ENCODE measurements around the gene DENND2A.

DENND2A gene

GRCh38 chr7:140680886-140681285, 40.3 kb upstream of the DENND2A start:
- no peak overlapping the region for H3K27ac ChIP-seq (ENCODE audit: low read depth, low read length)
- no peaks in the 10 kb centered on the region for H3K9me3 ChIP-seq (ENCODE audit: control insufficient read depth, insufficient read depth, low read length)

GRCh38 chr7:140679186-140679585, 38.6 kb upstream of the DENND2A start:
- Histone ChIP-seq H3K36me3 (ENCODE audit: control insufficient read depth, low read length) (peaks cover 79% of the 10 kb centered on the region), H3K4me3 (ENCODE audit: low read length) (no peak overlapping the region), H3K27ac (ENCODE audit: low read depth, low read length) (no peak overlapping the region), H3F3A (ENCODE audit: control insufficient read depth, insufficient read depth) (peaks cover 23% of the 10 kb centered on the region), H3K27me3 (ENCODE audit: control insufficient read depth, low read length) (no peaks in the 10 kb centered on the region), H4K20me1 (ENCODE audit: control insufficient read depth, insufficient read depth, low read depth, low read length) (no peaks in the 10 kb centered on the region), H3K79me2 (ENCODE audit: control insufficient read depth, low read length) (peaks cover 59% of the 10 kb centered on the region), H3K9me2 (replicated peaks; ENCODE audit: control insufficient read depth, low read length) (no peaks in the 10 kb centered on the region), H3K4me1 (ENCODE audit: control insufficient read depth, low read length) (peaks cover 42% of the 10 kb centered on the region), H3K4me2 (ENCODE audit: low read length) (no peak overlapping the region), H3K9me3 (ENCODE audit: control insufficient read depth, insufficient read depth, low read length) (no peaks in the 10 kb centered on the region)
- TF ChIP-seq, protein P1, sequence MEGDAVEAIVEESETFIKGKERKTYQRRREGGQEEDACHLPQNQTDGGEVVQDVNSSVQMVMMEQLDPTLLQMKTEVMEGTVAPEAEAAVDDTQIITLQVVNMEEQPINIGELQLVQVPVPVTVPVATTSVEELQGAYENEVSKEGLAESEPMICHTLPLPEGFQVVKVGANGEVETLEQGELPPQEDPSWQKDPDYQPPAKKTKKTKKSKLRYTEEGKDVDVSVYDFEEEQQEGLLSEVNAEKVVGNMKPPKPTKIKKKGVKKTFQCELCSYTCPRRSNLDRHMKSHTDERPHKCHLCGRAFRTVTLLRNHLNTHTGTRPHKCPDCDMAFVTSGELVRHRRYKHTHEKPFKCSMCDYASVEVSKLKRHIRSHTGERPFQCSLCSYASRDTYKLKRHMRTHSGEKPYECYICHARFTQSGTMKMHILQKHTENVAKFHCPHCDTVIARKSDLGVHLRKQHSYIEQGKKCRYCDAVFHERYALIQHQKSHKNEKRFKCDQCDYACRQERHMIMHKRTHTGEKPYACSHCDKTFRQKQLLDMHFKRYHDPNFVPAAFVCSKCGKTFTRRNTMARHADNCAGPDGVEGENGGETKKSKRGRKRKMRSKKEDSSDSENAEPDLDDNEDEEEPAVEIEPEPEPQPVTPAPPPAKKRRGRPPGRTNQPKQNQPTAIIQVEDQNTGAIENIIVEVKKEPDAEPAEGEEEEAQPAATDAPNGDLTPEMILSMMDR (IDR thresholded peaks at IDR 0.05; ENCODE audit: low read depth, low read length, poor library complexity, severe bottlenecking) = no peak
- TF ChIP-seq EZH2phosphoT487 (IDR thresholded peaks at IDR 0.05; ENCODE audit: borderline replicate concordance, low read length) = no peak

More at GRCh38 chr7:140680886-140681285, 40.3 kb upstream of the DENND2A start:
- Histone ChIP-seq H3K9me2 (replicated peaks; ENCODE audit: control insufficient read depth, low read length) (no peaks in the 10 kb centered on the region), H3F3A (ENCODE audit: control insufficient read depth, insufficient read depth) (peaks cover 8% of the 10 kb centered on the region), H3K4me3 (ENCODE audit: low read length) (no peak overlapping the region), H3K4me2 (ENCODE audit: low read length) (no peak overlapping the region), H3K36me3 (ENCODE audit: control insufficient read depth, low read length) (peaks cover 85% of the 10 kb centered on the region), H3K79me2 (ENCODE audit: control insufficient read depth, low read length) (peaks cover 42% of the 10 kb centered on the region), H3K4me1 (ENCODE audit: control insufficient read depth, low read length) (peaks cover 25% of the 10 kb centered on the region), H4K20me1 (ENCODE audit: control insufficient read depth, insufficient read depth, low read depth, low read length) (no peaks in the 10 kb centered on the region), H3K27me3 (ENCODE audit: control insufficient read depth, low read length) (no peaks in the 10 kb centered on the region)
- TF ChIP-seq, protein P1 (IDR thresholded peaks at IDR 0.05; ENCODE audit: low read depth, low read length, poor library complexity, severe bottlenecking) = no peak
- TF ChIP-seq EZH2phosphoT487 (IDR thresholded peaks at IDR 0.05; ENCODE audit: borderline replicate concordance, low read length) = no peak

DNA sequence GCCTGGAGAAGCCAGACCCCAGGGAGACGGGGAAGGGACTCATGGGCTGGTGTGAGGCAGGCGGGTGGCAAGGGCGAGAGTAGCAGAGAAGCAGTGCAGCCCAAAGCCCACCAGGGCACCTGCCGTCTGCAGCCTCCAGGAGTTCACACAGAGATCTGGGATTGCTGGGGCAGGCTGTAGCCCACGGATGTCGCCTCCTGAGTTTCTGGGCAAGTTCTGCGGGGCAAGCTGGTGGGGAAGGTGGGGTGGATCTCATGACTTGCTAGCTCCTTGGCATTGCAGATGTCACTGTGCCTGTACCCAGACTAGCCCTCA, 38.2 kb upstream of the DENND2A start:
- Histone ChIP-seq H3K27me3 (ENCODE audit: control insufficient read depth, low read length) (no peaks in the 10 kb centered on the region), H3F3A (ENCODE audit: control insufficient read depth, insufficient read depth) (peaks cover 27% of the 10 kb centered on the region), H3K79me2 (ENCODE audit: control insufficient read depth, low read length) (peaks cover 63% of the 10 kb centered on the region), H3K4me2 (ENCODE audit: low read length) (no peak overlapping the region), H3K36me3 (ENCODE audit: control insufficient read depth, low read length) (peaks cover 79% of the 10 kb centered on the region), H3K27ac (ENCODE audit: low read depth, low read length) (no peak overlapping the region), H3K9me3 (ENCODE audit: control insufficient read depth, insufficient read depth, low read length) (no peaks in the 10 kb centered on the region), H4K20me1 (ENCODE audit: control insufficient read depth, insufficient read depth, low read depth, low read length) (no peaks in the 10 kb centered on the region), H3K4me3 (ENCODE audit: low read length) (no peak overlapping the region), H3K4me1 (ENCODE audit: control insufficient read depth, low read length) (peaks cover 47% of the 10 kb centered on the region), H3K9me2 (replicated peaks; ENCODE audit: control insufficient read depth, low read length) (no peaks in the 10 kb centered on the region)
- TF ChIP-seq EZH2phosphoT487 (IDR thresholded peaks at IDR 0.05; ENCODE audit: borderline replicate concordance, low read length) = no peak
- TF ChIP-seq, protein P1 (IDR thresholded peaks at IDR 0.05; ENCODE audit: low read depth, low read length, poor library complexity, severe bottlenecking) = no peak

All from DOHH2 (cell line).